Stimulated activated CD4-positive, alpha-beta T cell treated with anti-CD3 and anti-CD28 coated beads, Interleukin-12 subunit alpha, Interleukin-12 subunit beta, amount 100 ng/mL, for 4 hours (primary cell): ENCODE results near the gene HECTD4.
"Not testable (repeated sequence)": the region's sequence is repeated elsewhere in the genome, so short reads cannot be mapped to it uniquely, and the experiment has no call there.

Experiments
- DNase-seq: peaks from one replicate; pipeline ENCODE4 v3.0.0-alpha.2; 2020

The HECTD4 gene

GRCh38 chr12:112110787-112111662 lies 271.2 kb downstream of the HECTD4 start:
- not testable (repeated sequence) for DNase-seq
